Measurements from ENCODE around the gene TSC22D1. TPM values are rescaled to one million over a fixed set of nuclear protein-coding genes. Genes with fewer than 3 reads are reported as not detected.

TSC22D1 gene
- total RNA-seq, 1 experiment from 2014 or later = 194 TPM

GRCh38 chr13:44388427-44389059, 187.6 kb downstream of the TSC22D1 start:
- no peaks in the 10 kb centered on the region for H3K79me2 ChIP-seq (ENCODE audit: low read length)
- BruUV-seq (replicated peaks) = no TSS peak
- H3K27me3 ChIP-seq (ENCODE audit: low read length) = no peaks in the 10 kb centered on the region
- no peak overlapping the region for H3K4me3 ChIP-seq (ENCODE audit: low read length)
- no peak for DNase-seq
- H3K4me1 ChIP-seq (ENCODE audit: insufficient read depth, low read length) = no peaks in the 10 kb centered on the region
- no peaks in the 10 kb centered on the region for H3K9me2 ChIP-seq (replicated peaks; ENCODE audit: low read length)
- intact Hi-C loops (cut with micrococcal nuclease) = no loop called here
- no peaks in the 10 kb centered on the region for H3F3A ChIP-seq (ENCODE audit: low read length, unreplicated experiment)
- no peaks in the 10 kb centered on the region for H3K9me3 ChIP-seq (ENCODE audit: low read length)
- H3K9ac ChIP-seq (ENCODE audit: low read length) = no peak overlapping the region
- no peak overlapping the region for H3K4me2 ChIP-seq (ENCODE audit: low read length)
- CTCF ChIA-PET = no interaction called here
- POLR2A ChIA-PET (ENCODE audit: unreplicated experiment) = no interaction called here
- no peak for TF ChIP-seq CTCF (conservative IDR thresholded peaks at IDR 0.05; ENCODE audit: low read depth, low read length)
- no peak for TF ChIP-seq EZH2phosphoT487 (IDR thresholded peaks at IDR 0.05; ENCODE audit: borderline replicate concordance, low read length)
- no peak for TF ChIP-seq EZH2 (IDR thresholded peaks at IDR 0.05; ENCODE audit: low read length, unreplicated experiment)
- no peak overlapping the region for H2AFZ ChIP-seq (ENCODE audit: low read length)
- H4K20me1 ChIP-seq (ENCODE audit: low read length) = no peaks in the 10 kb centered on the region
- no peak overlapping the region for H3K27ac ChIP-seq (ENCODE audit: low read length)
- ATAC-seq = no peak
- H3K36me3 ChIP-seq (ENCODE audit: low read depth, low read length) = no peaks in the 10 kb centered on the region

GRCh38 chr13:44386913-44387556, 189.1 kb downstream of the TSC22D1 start:
- Histone ChIP-seq H3K4me1 (ENCODE audit: insufficient read depth, low read length) (no peaks in the 10 kb centered on the region), H2AFZ (ENCODE audit: low read length) (no peak overlapping the region), H3K9ac (ENCODE audit: low read length) (no peak overlapping the region), H3K36me3 (ENCODE audit: low read depth, low read length) (no peaks in the 10 kb centered on the region), H3K27ac (ENCODE audit: low read length) (no peak overlapping the region), H4K20me1 (ENCODE audit: low read length) (no peaks in the 10 kb centered on the region), H3K4me2 (ENCODE audit: low read length) (no peak overlapping the region), H3F3A (ENCODE audit: low read length, unreplicated experiment) (no peaks in the 10 kb centered on the region), H3K27me3 (ENCODE audit: low read length) (no peaks in the 10 kb centered on the region), H3K79me2 (ENCODE audit: low read length) (no peaks in the 10 kb centered on the region), H3K9me2 (replicated peaks; ENCODE audit: low read length) (no peaks in the 10 kb centered on the region), H3K4me3 (ENCODE audit: low read length) (no peak overlapping the region), H3K9me3 (ENCODE audit: low read length) (no peaks in the 10 kb centered on the region)
- no peak for TF ChIP-seq CTCF (conservative IDR thresholded peaks at IDR 0.05; ENCODE audit: low read depth, low read length)
- no peak for TF ChIP-seq EZH2phosphoT487 (IDR thresholded peaks at IDR 0.05; ENCODE audit: borderline replicate concordance, low read length)
- TF ChIP-seq EZH2 (IDR thresholded peaks at IDR 0.05; ENCODE audit: low read length, unreplicated experiment) = no peak
- ATAC-seq = no peak
- no peak for DNase-seq
- BruUV-seq (replicated peaks) = no TSS peak
- intact Hi-C loops (cut with micrococcal nuclease) = no loop called here
- ChIA-PET CTCF (no interaction called here), POLR2A (ENCODE audit: unreplicated experiment) (no interaction called here)

GRCh38 chr13:44385847-44386246, 190.3 kb downstream of the TSC22D1 start:
- no peak overlapping the region for H3K27ac ChIP-seq (ENCODE audit: low read length)
- H3K4me3 ChIP-seq (ENCODE audit: low read length) = no peak overlapping the region
- H3K9me3 ChIP-seq (ENCODE audit: low read length) = no peaks in the 10 kb centered on the region
- H4K20me1 ChIP-seq (ENCODE audit: low read length) = no peaks in the 10 kb centered on the region
- no peaks in the 10 kb centered on the region for H3K36me3 ChIP-seq (ENCODE audit: low read depth, low read length)
- CTCF ChIA-PET = no interaction called here
- ATAC-seq (no peak), DNase-seq (no peak)
- H3K4me2 ChIP-seq (ENCODE audit: low read length) = no peak overlapping the region
- no peaks in the 10 kb centered on the region for H3K27me3 ChIP-seq (ENCODE audit: low read length)
- no peaks in the 10 kb centered on the region for H3K79me2 ChIP-seq (ENCODE audit: low read length)
- no peak overlapping the region for H2AFZ ChIP-seq (ENCODE audit: low read length)
- no peaks in the 10 kb centered on the region for H3K4me1 ChIP-seq (ENCODE audit: insufficient read depth, low read length)
- no peak overlapping the region for H3K9ac ChIP-seq (ENCODE audit: low read length)
- no TSS peak for BruUV-seq (replicated peaks)
- intact Hi-C loops (cut with micrococcal nuclease) = no loop called here
- H3K9me2 ChIP-seq (replicated peaks; ENCODE audit: low read length) = no peaks in the 10 kb centered on the region
- no peaks in the 10 kb centered on the region for H3F3A ChIP-seq (ENCODE audit: low read length, unreplicated experiment)
- POLR2A ChIA-PET (ENCODE audit: unreplicated experiment) = no interaction called here
- TF ChIP-seq CTCF (conservative IDR thresholded peaks at IDR 0.05; ENCODE audit: low read depth, low read length) (no peak), EZH2 (IDR thresholded peaks at IDR 0.05; ENCODE audit: low read length, unreplicated experiment) (no peak), EZH2phosphoT487 (IDR thresholded peaks at IDR 0.05; ENCODE audit: borderline replicate concordance, low read length) (no peak)
